SJSA1 (cell line): ENCODE data around the gene PIK3CA. TPM values are rescaled to one million over a fixed set of nuclear protein-coding genes. Genes with fewer than 3 reads are reported as not detected.
"Not testable (repeated sequence)": the region's sequence is repeated elsewhere in the genome, so short reads cannot be mapped to it uniquely, and the experiment has no call there.

Experiments used
- DNase-seq, 2 experiments: peaks; one replicate each; pipeline ENCODE4 v3.0.0-alpha.2; 2015 to 2020; ENCODE audit warnings: low spot score in 2 of 2, low read depth in 1 of 2
- H3K27ac ChIP-seq: fragments of 250-450 bp; sonication (Bioruptor Pico); 2 replicates; pipeline ENCODE4 v1.5.1; 2020; ENCODE audit warnings: mild to moderate bottlenecking, moderate library complexity
- H3K27me3 ChIP-seq: fragments of 250-450 bp; sonication (Bioruptor Pico); replicated peaks from 2 replicates; pipeline ENCODE4 v1.5.1; 2020; ENCODE audit warnings: mild to moderate bottlenecking, moderate library complexity
- H3K36me3 ChIP-seq: fragments of 250-450 bp; sonication (Bioruptor Pico); 2 replicates; pipeline ENCODE4 v1.5.1; 2020; ENCODE audit warnings: mild to moderate bottlenecking
- H3K4me1 ChIP-seq: fragments of 250-450 bp; sonication (Bioruptor Pico); replicated peaks from 2 replicates; pipeline ENCODE4 v1.6.1; 2021; ENCODE audit warnings: mild to moderate bottlenecking
- H3K4me3 ChIP-seq: fragments of 250-450 bp; sonication (Bioruptor Pico); 2 replicates; pipeline ENCODE4 v1.5.1; 2020; ENCODE audit warnings: mild to moderate bottlenecking
- H3K9me3 ChIP-seq: fragments of 250-450 bp; sonication (Bioruptor Pico); replicated peaks from 2 replicates; pipeline ENCODE4 v1.5.1; 2020; ENCODE audit warnings: mild to moderate bottlenecking
- total RNA-seq: library from RNA; depleted of rRNA; stranded (reverse); fragments of >200 nt; shearing (Covaris generic); gene quantifications from 2 replicates; pipeline ENCODE4 v1.2.3, GENCODE V29; 2014

The PIK3CA gene
- total RNA-seq, 1 experiment from 2014 or later: 22.2 TPM

DNA sequence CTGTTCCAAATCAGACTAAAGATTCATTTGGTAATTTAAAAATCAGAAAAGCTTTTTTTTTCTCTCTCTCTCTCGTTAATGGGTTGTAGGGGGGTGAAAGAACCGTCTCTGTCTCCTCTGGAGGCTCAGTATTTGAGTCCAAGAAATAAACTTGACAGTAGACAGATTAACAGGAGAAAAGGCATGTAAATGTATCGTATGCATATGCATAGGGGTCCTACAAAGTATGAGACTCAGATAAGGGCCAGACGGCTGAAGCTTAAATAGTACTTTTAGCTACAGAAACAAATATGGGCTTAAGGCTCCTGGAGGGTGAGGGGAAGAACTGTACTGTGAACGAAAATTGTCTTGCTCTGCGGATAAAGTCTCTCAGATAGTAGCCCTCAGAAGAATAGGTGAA is 42.4 kb downstream of the PIK3CA start:
- DNase-seq: no peak
- Histone ChIP-seq H3K4me1 (peaks cover 9% of the 10 kb centered on the region), H3K9me3 (no peaks in the 10 kb centered on the region), H3K36me3 (no peaks in the 10 kb centered on the region), H3K27me3 (no peaks in the 10 kb centered on the region), H3K4me3 (no peak overlapping the region), H3K27ac (no peak overlapping the region)

DNA sequence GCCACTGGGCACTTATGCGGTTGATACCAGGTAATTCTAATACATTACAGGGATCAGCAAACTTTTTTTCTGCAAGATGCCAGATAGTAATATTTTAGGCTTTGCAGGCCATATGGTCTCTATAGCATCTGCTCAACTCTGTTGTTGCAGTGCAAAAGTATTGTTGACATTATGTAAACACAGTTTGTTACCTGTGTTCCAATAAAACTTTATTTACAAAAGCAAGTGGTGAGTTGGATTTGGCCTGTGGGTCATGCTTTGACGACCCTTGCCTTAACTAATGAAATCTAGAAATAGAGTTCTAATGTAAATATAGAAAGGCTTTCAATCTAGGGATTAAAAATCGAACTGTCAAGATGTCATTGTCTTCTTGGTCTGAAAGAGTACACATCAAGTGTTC is 44.4 kb downstream of the PIK3CA start:
- peaks cover 25% of the 10 kb centered on the region for H3K4me1 ChIP-seq
- no peak overlapping the region for H3K4me3 ChIP-seq
- no peaks in the 10 kb centered on the region for H3K27me3 ChIP-seq
- H3K9me3 ChIP-seq: no peaks in the 10 kb centered on the region
- H3K27ac ChIP-seq: no peak overlapping the region
- DNase-seq: no peak
- no peaks in the 10 kb centered on the region; the same call in 1 of the 2 replicates for H3K36me3 ChIP-seq

DNA sequence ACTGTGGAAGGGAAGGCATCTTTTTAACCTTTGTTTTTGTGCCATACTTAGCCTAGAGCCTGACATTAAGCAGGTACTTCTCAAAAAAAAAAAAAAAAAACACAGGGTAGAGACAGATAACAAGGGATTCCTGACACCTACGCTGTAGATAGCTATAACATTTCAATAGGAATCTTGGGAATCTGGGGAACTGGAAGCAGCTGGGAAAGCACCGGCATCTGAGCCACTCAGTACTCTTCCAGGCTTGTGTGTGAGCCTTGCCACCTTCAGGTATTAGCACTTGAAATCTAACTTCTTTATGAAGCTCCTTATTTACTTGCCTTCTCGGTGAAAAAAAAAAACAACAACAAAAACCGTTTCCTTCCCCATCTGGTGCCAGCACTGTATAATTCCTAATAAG is 46.8 kb downstream of the PIK3CA start:
- H3K4me1 ChIP-seq: peaks cover 25% of the 10 kb centered on the region
- H3K27ac ChIP-seq: no peak overlapping the region
- H3K4me3 ChIP-seq: no peak overlapping the region
- no peak for DNase-seq
- no peaks in the 10 kb centered on the region for H3K27me3 ChIP-seq
- H3K36me3 ChIP-seq: no peaks in the 10 kb centered on the region; the same call in 1 of the 2 replicates
- H3K9me3 ChIP-seq: no peaks in the 10 kb centered on the region

DNA sequence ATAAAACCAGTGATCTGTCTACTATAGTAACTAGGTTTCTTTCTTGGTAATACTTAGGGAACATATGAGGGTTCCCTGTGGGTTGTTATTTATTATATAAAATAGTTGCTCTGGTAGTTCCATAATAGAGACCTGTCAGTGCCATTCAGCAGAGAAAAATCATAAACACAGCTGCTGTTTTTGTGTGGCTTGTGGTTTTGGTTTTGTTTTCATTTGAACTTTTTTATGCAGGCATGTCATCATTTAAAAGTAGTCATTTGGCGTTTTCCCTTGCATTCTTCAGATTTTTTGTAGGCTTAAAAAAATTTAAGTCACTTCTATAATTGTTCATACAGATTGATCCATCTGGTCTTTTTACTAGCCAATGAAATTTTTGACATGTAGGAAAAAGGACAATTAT is 47.9 kb downstream of the PIK3CA start:
- peak; percentile 42 to 79 for DNase-seq
- no peaks in the 10 kb centered on the region; the same call in 1 of the 2 replicates for H3K36me3 ChIP-seq
- H3K27ac ChIP-seq: peak overlapping the region; percentile 66
- no peak overlapping the region for H3K4me3 ChIP-seq
- no peaks in the 10 kb centered on the region for H3K9me3 ChIP-seq
- H3K27me3 ChIP-seq: no peaks in the 10 kb centered on the region
- peaks cover 25% of the 10 kb centered on the region for H3K4me1 ChIP-seq

DNA sequence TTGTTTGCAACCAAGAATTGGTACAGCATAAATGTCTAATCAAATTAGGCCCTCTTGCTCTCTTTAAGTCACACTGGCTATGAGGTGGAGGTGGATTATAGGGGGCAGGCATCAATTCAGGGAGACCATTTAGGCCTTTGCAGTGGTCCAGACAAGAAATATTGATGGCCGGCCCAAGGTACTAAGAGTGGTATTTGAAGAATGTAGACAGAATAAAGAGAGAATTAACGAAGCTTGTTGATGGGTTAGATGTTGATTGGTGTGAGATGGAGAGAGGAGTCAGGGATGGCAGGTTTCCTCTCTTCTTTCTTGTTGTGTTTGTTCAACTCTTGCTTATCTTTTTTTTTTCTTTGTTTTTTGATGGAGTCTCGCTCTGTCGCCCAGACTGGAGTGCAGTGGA is 48.5 kb downstream of the PIK3CA start:
- Histone ChIP-seq H3K36me3 (peaks cover under 1% of the 10 kb centered on the region), H3K27me3 (no peaks in the 10 kb centered on the region), H3K9me3 (no peaks in the 10 kb centered on the region), H3K27ac (peak overlapping the region; percentile 66), H3K4me3 (no peak overlapping the region), H3K4me1 (peaks cover 25% of the 10 kb centered on the region)
- no peak for DNase-seq

DNA sequence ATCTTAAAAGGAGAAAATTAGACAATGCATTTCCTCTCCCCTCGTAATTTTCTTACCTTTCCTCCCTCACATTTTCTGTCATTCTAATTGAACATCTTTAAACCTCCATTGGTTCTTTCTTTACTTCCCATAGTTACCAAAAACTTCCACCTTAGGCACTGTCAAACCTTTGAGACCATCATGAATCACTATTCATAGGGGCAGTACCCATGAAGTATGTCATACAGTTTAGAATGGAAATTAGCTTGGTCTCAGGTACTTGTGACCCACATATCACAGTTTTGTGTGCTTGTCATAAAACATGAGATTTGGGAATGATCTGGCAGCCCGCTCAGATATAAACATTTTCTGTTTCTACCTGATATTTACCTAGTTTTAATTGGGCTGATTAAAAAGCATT is 52.6 kb downstream of the PIK3CA start:
- no peaks in the 10 kb centered on the region for H3K27me3 ChIP-seq
- H3K4me3 ChIP-seq: no peak overlapping the region
- no peaks in the 10 kb centered on the region for H3K9me3 ChIP-seq
- peaks cover 12% of the 10 kb centered on the region for H3K36me3 ChIP-seq
- no peak for DNase-seq
- H3K27ac ChIP-seq: no peak overlapping the region
- peaks cover 14% of the 10 kb centered on the region for H3K4me1 ChIP-seq

DNA sequence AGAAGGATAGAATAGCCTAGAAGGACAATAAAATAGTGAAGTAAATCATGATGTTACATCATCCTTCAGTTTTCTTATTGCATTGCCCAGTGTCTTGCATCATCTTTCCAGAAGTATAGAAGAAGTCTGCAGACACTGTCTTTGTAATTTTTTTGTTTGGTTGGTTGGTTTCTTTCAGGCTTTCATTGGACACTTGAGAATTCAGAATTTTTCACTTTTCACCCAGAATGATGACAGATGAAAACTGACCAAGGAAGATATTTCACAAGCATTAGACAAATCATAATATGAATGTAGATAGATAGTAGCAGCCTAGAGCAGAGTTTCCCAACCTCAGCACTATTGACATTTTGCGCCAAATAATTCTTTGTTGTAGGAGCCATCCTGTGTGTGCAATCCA is 67.4 kb downstream of the PIK3CA start:
- not testable (repeated sequence) for H3K27ac ChIP-seq, H3K27me3 ChIP-seq, H3K4me1 ChIP-seq, H3K9me3 ChIP-seq, DNase-seq, H3K4me3 ChIP-seq
- peaks cover 14% of the 10 kb centered on the region for H3K36me3 ChIP-seq

DNA sequence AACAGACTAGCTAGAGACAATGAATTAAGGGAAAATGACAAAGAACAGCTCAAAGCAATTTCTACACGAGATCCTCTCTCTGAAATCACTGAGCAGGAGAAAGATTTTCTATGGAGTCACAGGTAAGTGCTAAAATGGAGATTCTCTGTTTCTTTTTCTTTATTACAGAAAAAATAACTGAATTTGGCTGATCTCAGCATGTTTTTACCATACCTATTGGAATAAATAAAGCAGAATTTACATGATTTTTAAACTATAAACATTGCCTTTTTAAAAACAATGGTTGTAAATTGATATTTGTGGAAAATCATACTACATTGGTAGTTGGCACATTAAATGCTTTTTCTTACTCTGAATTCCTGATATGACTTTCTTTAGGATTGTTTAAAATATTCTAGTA is 70.1 kb downstream of the PIK3CA start:
- H3K27ac ChIP-seq, H3K9me3 ChIP-seq, DNase-seq, H3K4me3 ChIP-seq, H3K36me3 ChIP-seq, H3K4me1 ChIP-seq, H3K27me3 ChIP-seq: not testable (repeated sequence)

DNA sequence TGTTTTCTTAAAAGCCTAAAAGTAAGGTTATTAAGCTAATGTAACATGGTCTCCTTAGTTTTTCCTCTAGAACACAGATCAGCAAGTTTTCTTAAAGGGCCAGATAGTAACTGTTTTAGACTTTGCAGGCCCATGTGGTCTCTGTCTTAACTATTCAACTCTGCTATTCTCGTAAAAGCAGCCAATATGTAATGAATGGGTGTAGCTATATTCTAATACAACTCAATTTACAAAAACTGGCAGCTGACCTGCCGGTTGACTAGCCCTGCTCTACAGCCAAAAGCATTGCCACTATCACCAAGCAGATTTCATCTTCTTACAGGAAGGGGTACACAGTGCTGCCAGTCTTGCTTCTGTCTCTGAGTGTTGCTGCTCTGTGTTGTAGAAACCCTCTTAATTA is 75.4 kb downstream of the PIK3CA start:
- no peak overlapping the region for H3K4me3 ChIP-seq
- H3K36me3 ChIP-seq: peaks cover 7% of the 10 kb centered on the region
- no peaks in the 10 kb centered on the region for H3K27me3 ChIP-seq
- H3K27ac ChIP-seq: no peak overlapping the region
- no peak for DNase-seq
- H3K9me3 ChIP-seq: no peaks in the 10 kb centered on the region
- H3K4me1 ChIP-seq: no peaks in the 10 kb centered on the region

DNA sequence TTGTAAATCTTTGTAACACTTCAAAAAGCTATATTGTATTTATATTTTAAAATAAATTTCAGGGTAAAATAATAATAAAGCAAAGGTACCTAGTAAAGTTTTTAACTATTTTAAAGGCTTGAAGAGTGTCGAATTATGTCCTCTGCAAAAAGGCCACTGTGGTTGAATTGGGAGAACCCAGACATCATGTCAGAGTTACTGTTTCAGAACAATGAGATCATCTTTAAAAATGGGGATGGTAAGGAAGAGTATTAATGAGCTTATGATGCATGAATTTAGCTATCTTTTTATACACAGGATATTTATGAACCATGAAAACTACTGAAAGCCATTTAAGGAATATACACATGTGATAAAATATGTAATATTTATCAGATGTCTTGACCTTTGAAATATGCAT is 76.4 kb downstream of the PIK3CA start:
- Histone ChIP-seq H3K27ac (no peak overlapping the region), H3K9me3 (no peaks in the 10 kb centered on the region), H3K36me3 (peaks cover 10% of the 10 kb centered on the region), H3K27me3 (no peaks in the 10 kb centered on the region), H3K4me3 (no peak overlapping the region), H3K4me1 (no peaks in the 10 kb centered on the region)
- DNase-seq: no peak

DNA sequence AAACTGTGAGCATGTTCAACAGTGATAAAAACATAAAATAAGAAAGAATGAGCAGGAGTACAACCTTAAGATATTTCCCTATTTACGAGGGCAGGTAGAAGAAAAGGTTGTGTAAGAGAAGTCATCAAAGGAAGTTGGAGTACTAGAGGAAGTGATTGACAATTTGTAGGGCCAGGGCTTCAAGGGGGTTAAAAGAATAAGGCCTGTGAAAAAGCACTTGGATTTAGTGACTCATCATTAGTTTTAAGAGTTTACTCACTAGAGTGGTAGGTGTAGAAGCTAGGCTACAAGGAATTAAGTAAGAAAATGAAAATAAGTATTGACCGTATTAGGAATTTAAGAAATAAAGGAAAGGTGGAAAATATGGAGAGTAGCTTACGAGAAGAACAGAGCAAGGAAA is 79.2 kb downstream of the PIK3CA start:
- Histone ChIP-seq H3K9me3 (no peaks in the 10 kb centered on the region), H3K4me3 (no peak overlapping the region), H3K4me1 (no peaks in the 10 kb centered on the region), H3K27me3 (no peaks in the 10 kb centered on the region), H3K27ac (no peak overlapping the region), H3K36me3 (peaks cover 19% of the 10 kb centered on the region)
- no peak for DNase-seq

DNA sequence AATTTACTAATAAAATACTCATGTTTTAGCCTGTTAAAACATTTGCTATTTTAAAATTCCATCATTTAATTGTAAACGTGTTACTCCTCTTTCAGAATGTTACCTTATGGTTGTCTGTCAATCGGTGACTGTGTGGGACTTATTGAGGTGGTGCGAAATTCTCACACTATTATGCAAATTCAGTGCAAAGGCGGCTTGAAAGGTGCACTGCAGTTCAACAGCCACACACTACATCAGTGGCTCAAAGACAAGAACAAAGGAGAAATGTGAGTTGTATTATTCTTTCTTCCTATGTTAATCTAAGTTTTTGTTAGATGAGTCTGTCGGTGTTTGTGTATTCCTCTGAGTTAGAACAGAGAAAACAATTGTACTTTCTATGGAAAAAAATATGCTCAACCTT is 81.0 kb downstream of the PIK3CA start:
- no peak overlapping the region for H3K4me3 ChIP-seq
- H3K4me1 ChIP-seq: no peaks in the 10 kb centered on the region
- no peaks in the 10 kb centered on the region for H3K27me3 ChIP-seq
- no peak overlapping the region for H3K27ac ChIP-seq
- peaks cover 24% of the 10 kb centered on the region for H3K36me3 ChIP-seq
- DNase-seq: no peak
- no peaks in the 10 kb centered on the region for H3K9me3 ChIP-seq

DNA sequence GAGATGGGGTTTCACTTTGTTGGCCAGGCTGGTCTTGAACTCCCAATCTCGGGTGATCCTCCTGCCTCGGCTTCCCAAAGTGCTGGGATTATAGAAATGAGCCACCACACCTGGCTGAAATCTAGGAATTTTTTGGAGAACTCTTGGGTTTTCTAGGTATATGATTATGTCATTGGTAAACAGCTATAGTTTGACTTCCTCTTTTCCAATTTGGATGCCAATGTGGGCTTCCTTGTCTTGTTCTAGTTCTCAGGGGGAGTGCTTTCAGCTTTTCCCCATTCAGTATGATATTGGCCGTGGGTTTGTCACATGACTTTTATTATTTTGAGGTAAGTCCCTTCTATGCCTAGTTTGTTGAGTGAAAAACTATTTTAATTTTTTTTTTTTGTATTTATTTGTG is 84.9 kb downstream of the PIK3CA start:
- Histone ChIP-seq H3K27ac (no peak overlapping the region), H3K4me3 (no peak overlapping the region), H3K9me3 (no peaks in the 10 kb centered on the region), H3K27me3 (no peaks in the 10 kb centered on the region), H3K36me3 (peaks cover 30% of the 10 kb centered on the region), H3K4me1 (no peaks in the 10 kb centered on the region)
- DNase-seq: no peak

DNA sequence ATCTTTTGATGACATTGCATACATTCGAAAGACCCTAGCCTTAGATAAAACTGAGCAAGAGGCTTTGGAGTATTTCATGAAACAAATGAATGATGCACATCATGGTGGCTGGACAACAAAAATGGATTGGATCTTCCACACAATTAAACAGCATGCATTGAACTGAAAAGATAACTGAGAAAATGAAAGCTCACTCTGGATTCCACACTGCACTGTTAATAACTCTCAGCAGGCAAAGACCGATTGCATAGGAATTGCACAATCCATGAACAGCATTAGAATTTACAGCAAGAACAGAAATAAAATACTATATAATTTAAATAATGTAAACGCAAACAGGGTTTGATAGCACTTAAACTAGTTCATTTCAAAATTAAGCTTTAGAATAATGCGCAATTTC is 86.0 kb downstream of the PIK3CA start:
- Histone ChIP-seq H3K4me1 (no peaks in the 10 kb centered on the region), H3K4me3 (no peak overlapping the region), H3K27me3 (no peaks in the 10 kb centered on the region), H3K9me3 (no peaks in the 10 kb centered on the region), H3K36me3 (peaks cover 28% of the 10 kb centered on the region), H3K27ac (no peak overlapping the region)
- no peak for DNase-seq

DNA sequence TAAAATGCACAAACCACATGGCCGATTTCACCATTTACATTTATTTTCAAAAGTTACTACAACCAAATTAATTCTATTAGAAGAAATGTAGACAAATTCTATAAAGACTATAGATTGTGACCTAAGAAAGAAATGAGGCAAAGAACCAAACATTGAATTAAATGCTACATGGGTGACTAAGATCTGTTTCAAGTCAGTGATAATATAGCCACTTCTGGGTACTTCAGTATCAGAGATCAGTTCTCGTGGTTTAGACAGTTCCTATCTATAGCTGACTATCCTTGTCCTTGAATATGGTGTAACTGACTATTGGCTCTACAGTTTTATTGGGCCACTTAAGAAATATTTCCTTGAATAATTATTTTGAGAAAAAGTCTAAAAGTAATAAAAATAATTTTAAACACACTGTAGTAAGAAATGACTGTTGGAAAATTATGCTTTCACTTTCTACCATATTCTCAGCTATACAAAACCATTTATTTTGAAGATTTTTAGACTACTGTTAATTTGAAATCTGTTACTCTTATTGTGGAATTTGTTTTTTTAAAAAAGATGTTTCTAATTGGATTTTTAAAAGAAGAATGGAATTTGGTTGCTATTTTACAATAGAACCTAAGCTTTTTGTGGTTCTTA is 88.6 kb downstream of the PIK3CA start:
- no peaks in the 10 kb centered on the region for H3K4me1 ChIP-seq

More for the DNA sequence above, 88.6 kb downstream of the PIK3CA start:
- Histone ChIP-seq H3K9me3 (no peaks in the 10 kb centered on the region), H3K27ac (no peak overlapping the region), H3K27me3 (no peaks in the 10 kb centered on the region), H3K4me3 (no peak overlapping the region), H3K36me3 (peaks cover 17% of the 10 kb centered on the region)
- no peak for DNase-seq
